ENCODE results near the gene RASL12. TPM values are rescaled to one million over a fixed set of nuclear protein-coding genes. Genes with fewer than 3 reads are reported as not detected.
A peak's percentile ranks its signal among the peaks of the same experiment; 100 is the strongest.

RASL12 gene
- total and polyA plus RNA-seq, 2 of the 4 experiments (the other 2 are of a cell fraction): 0.18 to 0.22 TPM

GRCh38 chr15:65051266-65051665 is 16.5 kb downstream of the RASL12 start:
- no peak for TF ChIP-seq BHLHE40 (IDR thresholded peaks at IDR 0.05; ENCODE audit: low read depth, low read length)
- no peak for TF ChIP-seq NFE2L2 (IDR thresholded peaks at IDR 0.05; ENCODE audit: low read depth, low read length)
- TF ChIP-seq ELK1 (IDR thresholded peaks at IDR 0.05; ENCODE audit: borderline replicate concordance, low read depth, low read length): no peak
- H2BK20ac ChIP-seq (ENCODE audit: low read depth, low read length): peak overlapping the region; percentile 27
- ChIA-PET POLR2A (ENCODE audit: unreplicated experiment) (no interaction called here), CTCF (interaction anchor here (1.1 to 1.3 kb wide), 2 partner anchors 17 to 50 kb away, joined by 4 to 5 read pairs; no protein-coding TSS in a partner anchor)
- no peak overlapping the region for H3K56ac ChIP-seq (ENCODE audit: extremely low read depth, insufficient read depth, low read length)
- H2BK15ac ChIP-seq (ENCODE audit: low read depth, low read length): peak overlapping the region; percentile 77; the same call in 1 of the 3 replicates
- DNase-seq (no peak), ATAC-seq (ENCODE audit: low read depth) (no peak)
- intact Hi-C loops (cut with micrococcal nuclease) (no loop called here), dilution Hi-C loops (cut with HindIII; ENCODE audit: low sequenced_read_pairs, unreplicated experiment) (no loop called here), in situ Hi-C loops (cut with MboI; ENCODE audit: low sequenced_read_pairs) (loop anchor here (5.0 kb wide), 1 partner anchor 36 kb away; no protein-coding TSS in a partner anchor)
- peak overlapping the region; percentile 62 for H2BK5ac ChIP-seq (ENCODE audit: low read depth, low read length, poor library complexity, severe bottlenecking)
- WGBS, 2 experiments (ENCODE audit: extremely low coverage in 2 of 2, insufficient read length in 1 of 2): 70% methylated on average over 2 of the region's 2 CpGs; no CpG with 5 or more reads in 1 of the 2 experiments
- H3K27me3 ChIP-seq (ENCODE audit: control insufficient read depth, insufficient read depth, low read length): no peaks in the 10 kb centered on the region
- H3K14ac ChIP-seq (replicated peaks; ENCODE audit: low read depth, low read length): peak overlapping the region; percentile 14; the same call in 1 of the 2 replicates
- H3K4ac ChIP-seq (ENCODE audit: low read depth, low read length): peak overlapping the region; percentile 59
- peaks cover 25% of the 10 kb centered on the region for H3K9me1 ChIP-seq (ENCODE audit: insufficient read depth, low read length)
- no peak overlapping the region for H3K23ac ChIP-seq (ENCODE audit: low read depth, low read length)
- H3K4me1 ChIP-seq (ENCODE audit: control insufficient read depth, insufficient read depth, low read length): peaks cover 24% of the 10 kb centered on the region
- H3K18ac ChIP-seq (ENCODE audit: low read depth, low read length): peak overlapping the region; percentile 49
- BruUV-seq (replicated peaks): no TSS peak
- H2AK5ac ChIP-seq (ENCODE audit: low read depth, low read length): peak overlapping the region; percentile 92
- H2BK120ac ChIP-seq (ENCODE audit: low read depth, low read length): peak overlapping the region; percentile 62
- no peaks in the 10 kb centered on the region for H3K9me3 ChIP-seq (ENCODE audit: control insufficient read depth, insufficient read depth, low read length)
- H4K91ac ChIP-seq (ENCODE audit: insufficient read depth, low read depth, low read length): peak overlapping the region; percentile 65
- no peak overlapping the region for H3K4me2 ChIP-seq (ENCODE audit: low read depth, low read length)
- no peak overlapping the region; a peak in 1 of 4 replicates for H4K8ac ChIP-seq (ENCODE audit: low read depth in 2 of 2, low read length in 2 of 2)
- no peak overlapping the region for H3K27ac ChIP-seq (ENCODE audit: insufficient read depth, low read length)
- peak overlapping the region; percentile 76 for H2AK9ac ChIP-seq (replicated peaks; ENCODE audit: low read depth, low read length, poor library complexity)
- H2AFZ ChIP-seq (replicated peaks; ENCODE audit: low read length, poor library complexity): no peak overlapping the region
- no peaks in the 10 kb centered on the region for H3K36me3 ChIP-seq (ENCODE audit: control insufficient read depth, insufficient read depth, low read length)
- no peak overlapping the region for H3K4me3 ChIP-seq (ENCODE audit: insufficient read depth, low read depth, low read length)
- H4K20me1 ChIP-seq (ENCODE audit: insufficient read depth, low read length): no peaks in the 10 kb centered on the region
- H4K5ac ChIP-seq (ENCODE audit: low read depth, low read length): peak overlapping the region; percentile 53
- H3K79me1 ChIP-seq (ENCODE audit: low read depth in 1 of 2, low read length in 2 of 2): no peaks in the 10 kb centered on the region; a peak in 1 of 4 replicates
- H3K9ac ChIP-seq (ENCODE audit: low read depth, low read length): no peak overlapping the region

Data from IMR-90 (cell line).